IMR-90 (cell line): ENCODE data around the gene ARHGEF37. TPM values are rescaled to one million over a fixed set of nuclear protein-coding genes. Genes with fewer than 3 reads are reported as not detected.

Experiments used
- ATAC-seq: fragments of 200-7000 bp; cut with Tn5 transposase; 2 replicates; pipeline ENCODE4 v1.9.1; 2020; ENCODE audit warnings: low read depth, mild to moderate bottlenecking, moderate library complexity
- BruUV-seq: library from RNA; stranded (reverse); fragments of 400-500 nt; replicated peaks from 2 replicates; lab custom pipeline; 2021; lab: Mats Ljungman, UMichigan
- CTCF ChIA-PET: fragments of 300-600 bp; formaldehyde crosslinking; extraction: SDS; loops from one replicate; lab custom pipeline; 2021; ENCODE audit warnings: antibody characterized with exemption; lab: Yijun Ruan, JAX
- POLR2A ChIA-PET: fragments of 300-600 bp; sonication (Branson Sonifier 250); formaldehyde crosslinking; loops from one replicate; lab custom pipeline; 2022; ENCODE audit warnings: antibody characterized with exemption; ENCODE audit not compliant: unreplicated experiment; lab: Charles Lee
- DNase-seq: peaks from one replicate; pipeline ENCODE4 v3.0.0; 2013
- H2AFZ ChIP-seq: replicated peaks from 2 replicates; pipeline ENCODE3; 2013; ENCODE audit warnings: low read length, mild to moderate bottlenecking; ENCODE audit not compliant: poor library complexity
- H2AK5ac ChIP-seq: 2 replicates; pipeline ENCODE4 v1.6.1; 2013; ENCODE audit warnings: low read depth, low read length, inconsistent platforms
- H2AK9ac ChIP-seq: replicated peaks from 2 replicates; pipeline ENCODE3; 2013; ENCODE audit warnings: mild to moderate bottlenecking, low read depth, low read length, moderate library complexity; ENCODE audit not compliant: poor library complexity
- H2BK120ac ChIP-seq: 2 replicates; pipeline ENCODE4 v1.6.1; 2013; ENCODE audit warnings: low read depth, low read length, inconsistent platforms
- H2BK15ac ChIP-seq: 3 replicates; pipeline ENCODE4 v1.6.1; 2013; ENCODE audit warnings: low read depth, low read length, inconsistent platforms
- H2BK20ac ChIP-seq: 2 replicates; pipeline ENCODE4 v1.6.1; 2013; ENCODE audit warnings: low read depth, mild to moderate bottlenecking, inconsistent platforms, low read length, moderate library complexity
- H2BK5ac ChIP-seq: 2 replicates; pipeline ENCODE4 v1.6.1; 2013; ENCODE audit warnings: mild to moderate bottlenecking, low read depth, low read length, inconsistent platforms; ENCODE audit not compliant: poor library complexity, severe bottlenecking
- H3K14ac ChIP-seq: replicated peaks from 2 replicates; pipeline ENCODE4 v1.6.1; 2013; ENCODE audit warnings: low read depth, low read length, inconsistent platforms
- H3K18ac ChIP-seq: 2 replicates; pipeline ENCODE4 v1.6.1; 2013; ENCODE audit warnings: low read depth, low read length, control low read depth
- H3K23ac ChIP-seq: 2 replicates; pipeline ENCODE4 v1.6.1; 2013; ENCODE audit warnings: low read depth, low read length, inconsistent platforms
- H3K27ac ChIP-seq: 2 replicates; pipeline ENCODE4 v1.5.1; 2013; ENCODE audit warnings: mild to moderate bottlenecking, control low read depth, low read length; ENCODE audit not compliant: insufficient read depth
- H3K27me3 ChIP-seq: 2 replicates; pipeline ENCODE4 v1.6.1; 2013; ENCODE audit warnings: low read length; ENCODE audit not compliant: control insufficient read depth, insufficient read depth
- H3K36me3 ChIP-seq: 2 replicates; pipeline ENCODE4 v1.6.1; 2013; ENCODE audit warnings: low read length, mixed read lengths; ENCODE audit not compliant: control insufficient read depth, insufficient read depth
- H3K4ac ChIP-seq: 2 replicates; pipeline ENCODE4 v1.6.1; 2013; ENCODE audit warnings: low read depth, low read length, inconsistent platforms
- H3K4me1 ChIP-seq: 2 replicates; pipeline ENCODE4 v1.6.1; 2013; ENCODE audit warnings: low read length, mixed read lengths; ENCODE audit not compliant: control insufficient read depth, insufficient read depth
- H3K4me2 ChIP-seq: 2 replicates; pipeline ENCODE4 v1.6.1; 2013; ENCODE audit warnings: low read depth, mild to moderate bottlenecking, control low read depth, low read length, moderate library complexity
- H3K4me3 ChIP-seq: 2 replicates; pipeline ENCODE4 v1.5.1; 2013; ENCODE audit warnings: low read depth, mild to moderate bottlenecking, control low read depth, low read length, moderate library complexity; ENCODE audit not compliant: insufficient read depth
- H3K56ac ChIP-seq: 2 replicates; pipeline ENCODE4 v1.6.1; 2013; ENCODE audit warnings: low read length, inconsistent platforms; ENCODE audit not compliant: insufficient read depth; ENCODE audit errors: extremely low read depth
- H3K79me1 ChIP-seq, 2 experiments: 2 replicates each; pipeline ENCODE4 v1.6.1; 2013; ENCODE audit warnings: low read length in 2 of 2, inconsistent platforms in 1 of 2, low read depth in 1 of 2
- H3K9ac ChIP-seq: 2 replicates; pipeline ENCODE4 v1.6.1; 2013; ENCODE audit warnings: low read depth, low read length, control low read depth
- H3K9me1 ChIP-seq: 2 replicates; pipeline ENCODE4 v1.6.1; 2013; ENCODE audit warnings: low read length, inconsistent platforms; ENCODE audit not compliant: insufficient read depth
- H3K9me3 ChIP-seq: 2 replicates; pipeline ENCODE4 v1.6.1; 2013; ENCODE audit warnings: low read length; ENCODE audit not compliant: control insufficient read depth, insufficient read depth
- H4K20me1 ChIP-seq: 2 replicates; pipeline ENCODE4 v1.6.1; 2013; ENCODE audit warnings: low read length, inconsistent platforms; ENCODE audit not compliant: insufficient read depth
- H4K5ac ChIP-seq: 2 replicates; pipeline ENCODE4 v1.6.1; 2013; ENCODE audit warnings: mild to moderate bottlenecking, low read depth, low read length, control low read depth
- H4K8ac ChIP-seq, 2 experiments: 2 replicates each; pipeline ENCODE4 v1.6.1; 2013; ENCODE audit warnings: low read depth in 2 of 2, low read length in 2 of 2, control low read depth in 1 of 2, inconsistent platforms in 1 of 2
- H4K91ac ChIP-seq: 2 replicates; pipeline ENCODE4 v1.6.1; 2013; ENCODE audit warnings: low read depth, low read length, inconsistent platforms; ENCODE audit not compliant: insufficient read depth
- BHLHE40 ChIP-seq: fragments of 150-350 bp; IDR thresholded peaks from 2 replicates; pipeline ENCODE4 v1.6.1; 2016; ENCODE audit warnings: mild to moderate bottlenecking, low read depth, low read length
- CEBPB ChIP-seq: IDR thresholded peaks from 2 replicates; pipeline ENCODE4 v1.6.1; 2012; ENCODE audit warnings: low read depth, low read length, improper control_type of control experiment
- CHD1 ChIP-seq: IDR thresholded peaks from 2 replicates; pipeline ENCODE4 v1.6.1; 2012; ENCODE audit warnings: low read depth, low read length, improper control_type of control experiment
- CTCF ChIP-seq: conservative IDR thresholded peaks from 2 replicates; pipeline ENCODE4 v1.5.1; 2012; ENCODE audit warnings: mild to moderate bottlenecking, low read depth, low read length, improper control_type of control experiment
- ELK1 ChIP-seq: fragments of 150-350 bp; IDR thresholded peaks from 2 replicates; pipeline ENCODE4 v1.6.1; 2016; ENCODE audit warnings: low read depth, mild to moderate bottlenecking, low read length, moderate library complexity, borderline replicate concordance
- FOS ChIP-seq: fragments of 150-350 bp; IDR thresholded peaks from 2 replicates; pipeline ENCODE4 v1.6.1; 2016; ENCODE audit warnings: low read depth, low read length
- MAFK ChIP-seq: IDR thresholded peaks from 2 replicates; pipeline ENCODE4 v1.6.1; 2012; ENCODE audit warnings: low read depth, low read length, improper control_type of control experiment
- MAZ ChIP-seq: IDR thresholded peaks from 2 replicates; pipeline ENCODE4 v1.6.1; 2012; ENCODE audit warnings: low read depth, mild to moderate bottlenecking, low read length, improper control_type of control experiment, moderate library complexity, borderline replicate concordance
- MXI1 ChIP-seq: IDR thresholded peaks from 2 replicates; pipeline ENCODE4 v1.6.1; 2012; ENCODE audit warnings: low read depth, mild to moderate bottlenecking, low read length, moderate library complexity, borderline replicate concordance
- NFE2L2 ChIP-seq: fragments of 150-350 bp; IDR thresholded peaks from 2 replicates; pipeline ENCODE4 v1.6.1; 2016; ENCODE audit warnings: low read depth, mild to moderate bottlenecking, low read length
- POLR2A ChIP-seq: IDR thresholded peaks from 2 replicates; pipeline ENCODE4 v1.6.1; 2012; ENCODE audit warnings: mild to moderate bottlenecking, low read depth, low read length
- RAD21 ChIP-seq: IDR thresholded peaks from 2 replicates; pipeline ENCODE4 v1.6.1; 2012; ENCODE audit warnings: low read length, improper control_type of control experiment
- RCOR1 ChIP-seq: IDR thresholded peaks from 2 replicates; pipeline ENCODE4 v1.6.1; 2012; ENCODE audit warnings: mild to moderate bottlenecking, low read length, improper control_type of control experiment; ENCODE audit not compliant: insufficient replicate concordance
- RFX5 ChIP-seq: IDR thresholded peaks from 2 replicates; pipeline ENCODE4 v1.8.0; 2012; ENCODE audit warnings: low read depth, mild to moderate bottlenecking, low read length, moderate library complexity
- SMC3 ChIP-seq: fragments of 150-350 bp; IDR thresholded peaks from 2 replicates; pipeline ENCODE4 v1.6.1; 2016; ENCODE audit warnings: low read depth, mild to moderate bottlenecking, antibody characterized with exemption, low read length, moderate library complexity
- USF2 ChIP-seq: fragments of 150-350 bp; IDR thresholded peaks from 2 replicates; pipeline ENCODE4 v1.6.1; 2017; ENCODE audit warnings: mild to moderate bottlenecking, antibody characterized with exemption, low read length, low read depth
- WGBS, 2 experiments: methylation state at CpG; one replicate each; pipeline versions ENCODE4 v1.1.5 to v1.1.7; 2013; ENCODE audit warnings: missing lambda C conversion rate in 2 of 2; ENCODE audit not compliant: insufficient read length in 1 of 2; ENCODE audit errors: extremely low coverage in 2 of 2; 5-methylcytosine and 5-hydroxymethylcytosine counted together
- dilution Hi-C: fragments of 300-500 bp; cut with HindIII; formaldehyde crosslinking; loops from one replicate; pipeline ENCODE4 v1.14.3; 2018; ENCODE audit warnings: low sequenced_read_pairs; ENCODE audit not compliant: unreplicated experiment
- in situ Hi-C: fragments of 300-500 bp; cut with MboI; formaldehyde crosslinking; loops from 3 replicates; pipeline ENCODE4 v1.14.3; 2019; ENCODE audit warnings: low sequenced_read_pairs, inconsistent platforms, mixed read lengths
- intact Hi-C: fragments of 100-400 bp; cut with micrococcal nuclease; formaldehyde crosslinking; loops from 2 replicates; pipeline ENCODE4 v1.10.0; 2022
- polyA plus RNA-seq, 3 experiments: library from polyadenylated mRNA; depleted of rRNA; stranded (reverse); fragments of >200 nt; gene quantifications; 2 replicates each; pipeline ENCODE4 v1.2.3, GENCODE V29; 2012; ENCODE audit warnings: low replicate concordance in 1 of 3
- total RNA-seq: library from RNA; depleted of rRNA; stranded (reverse); fragments of >200 nt; gene quantifications from 2 replicates; pipeline ENCODE4 v1.2.3, GENCODE V29; 2012

ARHGEF37 gene
- total and polyA plus RNA-seq, 2 of the 4 experiments (the other 2 are of a cell fraction) = 0.39 to 0.54 TPM

GRCh38 chr5:149616727-149617285 lies 35.5 kb downstream of the ARHGEF37 start:
- Histone ChIP-seq H3K56ac (no peak overlapping the region), H3K4me3 (no peak overlapping the region), H2BK120ac (no peak overlapping the region), H4K5ac (no peak overlapping the region), H3K27me3 (no peaks in the 10 kb centered on the region; the same call in 1 of the 2 replicates), H3K36me3 (no peaks in the 10 kb centered on the region), H3K27ac (no peak overlapping the region), H4K20me1 (no peaks in the 10 kb centered on the region), H2BK5ac (no peak overlapping the region), H3K9ac (no peak overlapping the region), H3K14ac (no peak overlapping the region), H2AK5ac (no peak overlapping the region), H3K9me3 (no peaks in the 10 kb centered on the region), H2BK20ac (no peak overlapping the region), H3K4me2 (no peak overlapping the region), H2AK9ac (no peak overlapping the region), H2BK15ac (no peak overlapping the region), H3K23ac (no peak overlapping the region), H3K9me1 (no peaks in the 10 kb centered on the region), H4K8ac (no peak overlapping the region), H3K79me1 (no peaks in the 10 kb centered on the region), H2AFZ (no peak overlapping the region), H3K4ac (no peak overlapping the region), H4K91ac (no peak overlapping the region), H3K18ac (no peak overlapping the region), H3K4me1 (peaks cover 3% of the 10 kb centered on the region)
- in situ Hi-C loops (no loop called here), intact Hi-C loops (loop anchor here (5.0 kb wide), 2 partner anchors 35 to 250 kb away; partner anchors contain the start of gene ARHGEF37), dilution Hi-C loops (no loop called here)
- BruUV-seq = no TSS peak
- ChIA-PET CTCF (interaction anchor here (0.8 to 1.1 kb wide), 2 partner anchors 16 to 30 kb away, joined by 3 read pairs; no protein-coding TSS in a partner anchor), POLR2A (no interaction called here)
- DNase-seq (no peak), ATAC-seq (no peak)
- WGBS, 2 experiments = no CpG with 5 or more reads among the region's 3 CpGs
- TF ChIP-seq CHD1 (no peak), SMC3 (no peak), POLR2A (no peak), BHLHE40 (no peak), MAZ (no peak), RCOR1 (no peak), ELK1 (no peak), RAD21 (no peak), CEBPB (no peak), MXI1 (no peak), RFX5 (no peak), FOS (no peak), MAFK (no peak), NFE2L2 (no peak), CTCF (no peak), USF2 (no peak)
